C4-2B (cell line): ENCODE results near the gene AMZ1.

Source experiments
- H3K27ac ChIP-seq: fragments of 450-650 bp; 2 replicates; pipeline ENCODE4 v1.5.1; 2017
- ZFX ChIP-seq: fragments of 450-650 bp; IDR thresholded peaks from 2 replicates; pipeline ENCODE4 v1.6.1; 2017
- TF ChIP-seq, protein P1 (sequence below): fragments of 450-650 bp; conservative IDR thresholded peaks from 2 replicates; pipeline ENCODE4 v1.5.1; 2017; ENCODE audit warnings: mild to moderate bottlenecking

The AMZ1 gene

DNA sequence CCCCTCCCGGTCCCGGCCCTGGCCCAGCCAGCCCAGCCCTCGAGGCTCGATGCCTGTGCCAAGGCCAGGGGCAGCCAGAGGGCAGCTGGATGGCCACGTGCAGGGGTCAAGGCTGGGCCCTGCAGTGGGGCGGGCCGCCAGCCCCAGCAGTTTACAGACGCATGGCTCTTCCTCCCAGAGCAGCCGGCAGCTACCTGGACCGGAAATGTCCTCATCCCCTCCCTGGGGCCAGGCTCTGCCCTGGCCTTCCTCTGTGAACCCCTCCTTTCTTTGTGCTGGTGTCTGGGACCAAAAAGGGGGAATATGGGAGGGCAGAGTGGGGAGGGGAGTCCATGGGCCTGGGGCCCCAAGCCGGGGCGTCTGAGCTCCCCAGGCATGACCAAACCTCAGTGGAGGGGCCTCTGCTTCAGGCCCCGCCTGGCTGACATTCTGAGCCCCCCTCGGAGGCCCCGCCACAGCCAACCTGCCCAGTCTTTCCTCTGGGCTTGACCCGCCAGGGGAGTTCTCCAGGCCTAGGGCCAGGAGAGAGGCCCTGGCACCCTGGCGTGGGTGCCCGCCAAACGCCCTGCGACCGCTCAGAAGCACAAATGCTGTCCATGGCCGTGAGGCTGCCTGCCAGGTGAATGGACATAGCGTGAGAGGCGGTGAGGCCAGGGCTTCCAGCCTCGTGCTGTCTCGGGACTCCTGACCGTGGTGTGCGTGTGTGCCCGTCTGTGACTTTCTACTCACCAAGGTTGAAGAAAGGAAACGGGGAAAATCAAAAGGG, 24.7 kb upstream of the AMZ1 start:
- no peak for TF ChIP-seq ZFX
- TF ChIP-seq, protein P1, sequence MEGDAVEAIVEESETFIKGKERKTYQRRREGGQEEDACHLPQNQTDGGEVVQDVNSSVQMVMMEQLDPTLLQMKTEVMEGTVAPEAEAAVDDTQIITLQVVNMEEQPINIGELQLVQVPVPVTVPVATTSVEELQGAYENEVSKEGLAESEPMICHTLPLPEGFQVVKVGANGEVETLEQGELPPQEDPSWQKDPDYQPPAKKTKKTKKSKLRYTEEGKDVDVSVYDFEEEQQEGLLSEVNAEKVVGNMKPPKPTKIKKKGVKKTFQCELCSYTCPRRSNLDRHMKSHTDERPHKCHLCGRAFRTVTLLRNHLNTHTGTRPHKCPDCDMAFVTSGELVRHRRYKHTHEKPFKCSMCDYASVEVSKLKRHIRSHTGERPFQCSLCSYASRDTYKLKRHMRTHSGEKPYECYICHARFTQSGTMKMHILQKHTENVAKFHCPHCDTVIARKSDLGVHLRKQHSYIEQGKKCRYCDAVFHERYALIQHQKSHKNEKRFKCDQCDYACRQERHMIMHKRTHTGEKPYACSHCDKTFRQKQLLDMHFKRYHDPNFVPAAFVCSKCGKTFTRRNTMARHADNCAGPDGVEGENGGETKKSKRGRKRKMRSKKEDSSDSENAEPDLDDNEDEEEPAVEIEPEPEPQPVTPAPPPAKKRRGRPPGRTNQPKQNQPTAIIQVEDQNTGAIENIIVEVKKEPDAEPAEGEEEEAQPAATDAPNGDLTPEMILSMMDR = no peak
- H3K27ac ChIP-seq = no peak overlapping the region

- no peak overlapping the region for H3K27ac ChIP-seq
- TF ChIP-seq ZFX = no peak
- TF ChIP-seq, protein P1 = no peak
Observed at GRCh38 chr7:2663960-2664359, 24.0 kb upstream of the AMZ1 start.

- TF ChIP-seq ZFX = no peak
- TF ChIP-seq, protein P1 = no peak
- H3K27ac ChIP-seq = no peak overlapping the region
Observed at GRCh38 chr7:2665359-2665791, 22.6 kb upstream of the AMZ1 start.

DNA sequence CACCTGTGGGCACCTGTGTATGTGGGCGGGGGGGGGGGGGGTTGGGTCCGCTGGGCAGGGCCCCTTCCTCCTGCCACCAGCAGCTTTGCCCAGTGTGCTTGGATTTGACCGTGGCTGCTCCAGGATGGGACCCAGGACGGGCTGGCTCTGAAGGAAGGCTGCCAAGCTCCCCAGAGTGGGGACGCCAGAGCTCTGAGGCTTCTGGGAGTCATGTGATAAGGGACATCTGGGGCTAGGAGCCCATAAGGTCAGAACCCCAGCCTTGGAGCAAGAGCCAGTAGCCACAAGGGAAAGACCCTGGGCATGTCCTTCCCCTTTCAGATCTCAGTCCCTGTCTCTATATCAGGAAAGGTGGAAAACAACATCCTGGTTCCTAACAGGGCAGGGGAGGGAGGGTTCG, 21.8 kb upstream of the AMZ1 start:
- TF ChIP-seq ZFX = no peak
- TF ChIP-seq, protein P1 = no peak
- H3K27ac ChIP-seq = no peak overlapping the region

GRCh38 chr7:2666588-2667250, 21.3 kb upstream of the AMZ1 start:
- no peak overlapping the region for H3K27ac ChIP-seq
- no peak for TF ChIP-seq ZFX
- TF ChIP-seq, protein P1 = no peak

DNA sequence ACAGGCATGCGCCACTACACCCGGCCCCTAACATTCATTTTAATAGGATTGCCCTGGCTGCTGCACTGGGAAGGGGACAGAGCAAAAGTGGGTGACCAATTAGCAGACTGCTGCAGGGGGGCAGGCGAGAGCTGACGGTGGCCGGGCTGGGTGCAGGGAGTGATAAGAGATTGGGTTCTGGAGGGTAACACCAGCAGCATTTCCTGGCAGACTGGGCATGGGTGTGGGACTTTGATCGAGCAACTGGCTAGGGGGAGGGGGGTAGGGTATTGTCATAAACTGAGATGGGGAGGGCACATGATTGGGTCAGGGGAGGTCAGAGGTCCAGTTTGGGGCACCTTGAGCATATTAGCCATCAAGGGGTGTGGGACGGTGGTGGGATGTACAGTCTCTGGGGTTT, 20.2 kb upstream of the AMZ1 start:
- no peak overlapping the region for H3K27ac ChIP-seq
- TF ChIP-seq ZFX = no peak
- TF ChIP-seq, protein P1 = no peak

DNA sequence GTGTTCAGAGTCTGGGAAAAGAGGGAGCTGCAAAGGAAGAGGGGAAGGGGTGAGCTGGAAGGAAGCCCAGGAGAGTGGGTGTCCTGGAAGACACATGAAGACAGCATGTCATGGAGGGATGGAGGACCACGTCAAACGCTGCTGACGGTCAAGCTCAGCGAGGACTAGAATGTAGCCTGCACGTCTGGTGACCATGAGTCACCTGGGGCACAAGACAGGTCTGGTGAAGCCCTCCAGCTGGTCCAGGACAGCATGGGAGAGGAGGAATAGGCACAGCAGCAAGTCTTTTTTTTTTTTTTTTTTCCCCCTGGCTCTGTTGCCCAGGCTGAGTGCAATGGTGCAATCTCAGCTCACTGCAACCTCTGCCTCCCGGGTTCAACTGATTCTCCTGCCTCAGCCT, 19.6 kb upstream of the AMZ1 start:
- no peak overlapping the region for H3K27ac ChIP-seq
- TF ChIP-seq, protein P1 = no peak
- TF ChIP-seq ZFX = no peak
